CD14-positive monocyte (primary cell): Measurements from ENCODE around the gene COG2. TPM values are rescaled to one million over a fixed set of nuclear protein-coding genes. Genes with fewer than 3 reads are reported as not detected.
"Not testable (repeated sequence)": the region's sequence is repeated elsewhere in the genome, so short reads cannot be mapped to it uniquely, and the experiment has no call there.

Experiments
- DNase-seq, 3 donors: peaks; one replicate each; pipeline ENCODE4 v3.0.0-alpha.2; 2011 to 2022
- H2AFZ ChIP-seq: 2 replicates; pipeline ENCODE4 v1.6.0; 2012; ENCODE audit warnings: mild to moderate bottlenecking, low read depth, low read length, inconsistent platforms; ENCODE audit not compliant: insufficient read depth, poor library complexity, severe bottlenecking
- H3K27ac ChIP-seq, 2 donors: 1 replicate in 1 of 2; 2 replicates in 1 of 2; pipeline ENCODE4 v1.5.1; 2012 to 2013; ENCODE audit warnings: low read length in 2 of 2, control low read depth in 1 of 2, inconsistent platforms in 1 of 2, low read depth in 1 of 2, mild to moderate bottlenecking in 1 of 2
- H3K27me3 ChIP-seq, 2 donors: one replicate each; pipeline versions ENCODE4 v1.6.0 to v1.6.1; 2011 to 2013; ENCODE audit warnings: low read length in 2 of 2; ENCODE audit not compliant: control insufficient read depth in 2 of 2, insufficient read depth in 2 of 2
- H3K36me3 ChIP-seq, 2 donors: replicated peaks in 1 of 2; 1 replicate in 1 of 2; 2 replicates in 1 of 2; pipeline versions ENCODE4 v1.5.1 to v1.6.1; 2012 to 2013; ENCODE audit warnings: low read length in 2 of 2, control low read depth in 1 of 2, inconsistent platforms in 1 of 2, mild to moderate bottlenecking in 1 of 2; ENCODE audit not compliant: insufficient read depth in 2 of 2, control insufficient read depth in 1 of 2
- H3K4me1 ChIP-seq, 2 donors: 1 replicate in 1 of 2; 2 replicates in 1 of 2; pipeline versions ENCODE4 v1.5.1 to v1.6.1; 2012 to 2013; ENCODE audit warnings: low read length in 2 of 2, control low read depth in 1 of 2, inconsistent platforms in 1 of 2, mild to moderate bottlenecking in 1 of 2, moderate library complexity in 1 of 2; ENCODE audit not compliant: insufficient read depth in 2 of 2, control insufficient read depth in 1 of 2
- H3K4me2 ChIP-seq: replicated peaks from 2 replicates; pipeline ENCODE3; 2012; ENCODE audit warnings: low read length, moderate library complexity, mild to moderate bottlenecking; ENCODE audit not compliant: poor library complexity, severe bottlenecking; ENCODE audit errors: extremely low read depth
- H3K4me3 ChIP-seq, 3 experiments: fragments of 200-600 bp in 1 of 3; sonication (generic) in 1 of 3; replicated peaks in 1 of 3; 1 replicate in 2 of 3; 2 replicates in 1 of 3; pipeline ENCODE4 v1.5.1; 2011 to 2013; ENCODE audit warnings: low read length in 3 of 3, mild to moderate bottlenecking in 3 of 3, control low read depth in 2 of 3, low read depth in 2 of 3, inconsistent platforms in 1 of 3, moderate library complexity in 1 of 3
- H3K79me2 ChIP-seq: 2 replicates; pipeline ENCODE4 v1.6.0; 2012; ENCODE audit warnings: mild to moderate bottlenecking, control low read depth, inconsistent platforms, low read length, moderate library complexity; ENCODE audit not compliant: insufficient read depth
- H3K9ac ChIP-seq: 2 replicates; pipeline ENCODE4 v1.6.0; 2017; ENCODE audit warnings: low read length, mild to moderate bottlenecking; ENCODE audit not compliant: insufficient read depth, poor library complexity, severe bottlenecking
- H3K9me3 ChIP-seq, 2 donors: replicated peaks in 1 of 2; 1 replicate in 1 of 2; 2 replicates in 1 of 2; pipeline versions ENCODE4 v1.5.1 to v1.6.1; 2012 to 2013; ENCODE audit warnings: low read length in 2 of 2, control low read depth in 1 of 2; ENCODE audit not compliant: control insufficient read depth in 1 of 2, insufficient read depth in 1 of 2
- H4K20me1 ChIP-seq: 2 replicates; pipeline ENCODE4 v1.6.0; 2012; ENCODE audit warnings: mild to moderate bottlenecking, low read length, control low read depth, moderate library complexity; ENCODE audit not compliant: insufficient read depth
- H3K27ac Mint-ChIP-seq, 7 donors: one replicate each; pipeline ENCODE4 v1.8.0; 2020; ENCODE audit warnings: mild to moderate bottlenecking in 7 of 7, mixed read lengths in 7 of 7, moderate library complexity in 6 of 7, inconsistent platforms in 2 of 7
- H3K27me3 Mint-ChIP-seq, 3 donors: one replicate each; pipeline ENCODE4 v1.8.0; 2021 to 2022; ENCODE audit warnings: low read depth in 3 of 3, mild to moderate bottlenecking in 3 of 3, mixed read lengths in 3 of 3, moderate library complexity in 3 of 3, inconsistent platforms in 1 of 3
- H3K36me3 Mint-ChIP-seq, 2 donors: one replicate each; pipeline ENCODE4 v1.8.0; 2020; ENCODE audit warnings: mixed read lengths in 2 of 2, inconsistent platforms in 1 of 2, mild to moderate bottlenecking in 1 of 2
- H3K4me1 Mint-ChIP-seq: one replicate; pipeline ENCODE4 v1.8.0; 2020; ENCODE audit warnings: mild to moderate bottlenecking, mixed read lengths
- H3K4me3 Mint-ChIP-seq, 2 donors: one replicate each; pipeline ENCODE4 v1.8.0; 2020; ENCODE audit warnings: mild to moderate bottlenecking in 2 of 2, mixed read lengths in 2 of 2, moderate library complexity in 1 of 2
- H3K9me3 Mint-ChIP-seq, 7 donors: one replicate each; pipeline ENCODE4 v1.8.0; 2020 to 2022; ENCODE audit warnings: mixed read lengths in 7 of 7, mild to moderate bottlenecking in 6 of 7, moderate library complexity in 6 of 7, inconsistent platforms in 2 of 7
- CTCF ChIP-seq: fragments of 200-600 bp; IDR thresholded peaks from one replicate; pipeline ENCODE4 v1.8.0; 2022; ENCODE audit warnings: antibody characterized with exemption, mild to moderate bottlenecking
- WGBS: methylation state at CpG from one replicate; pipeline ENCODE4 v1.1.5; 2013; ENCODE audit warnings: missing lambda C conversion rate; ENCODE audit not compliant: insufficient coverage; 5-methylcytosine and 5-hydroxymethylcytosine counted together
- intact Hi-C, 2 donors: fragments of 100-400 bp; cut with micrococcal nuclease; formaldehyde crosslinking; loops; one replicate each; pipeline versions ENCODE4 v1.15.0 to v1.15.1; 2023
- polyA plus RNA-seq, 3 donors: library from polyadenylated mRNA; depleted of rRNA in 1 of 3; unstranded in 2 of 3; stranded (reverse) in 1 of 3; fragments of 300-500 nt in 2 of 3; fragments of >200 nt in 1 of 3; fragmentation: Illumina TruSeq in 2 of 3; gene quantifications; 1 replicate in 2 of 3; 2 replicates in 1 of 3; pipeline ENCODE4 v1.2.3, GENCODE V29; 2012 to 2021

COG2 gene
- polyA plus RNA-seq, 3 donors: 16.7 to 30.4 (median 24.7) TPM

GRCh38 chr1:230713915-230714764, 71.9 kb downstream of the COG2 start, which contains the start of gene AGT:
AGT (minus strand) TSS chr1:230714122; CDS start chr1:230710823, 3,299 bp downstream.
- Histone ChIP-seq H3K4me1 (no peaks in the 10 kb centered on the region), H2AFZ (peak within 1 kb of the TSS; percentile 2), H3K9ac (no peak within 1 kb of the TSS), H3K79me2 (no peaks in the 10 kb centered on the region), H3K36me3 (no peaks in the 10 kb centered on the region), H4K20me1 (no peaks in the 10 kb centered on the region), H3K9me3 (peaks cover 0 to 4% of the 10 kb centered on the region in 2 donors), H3K27me3 (no peaks in the 10 kb centered on the region), H3K4me3 (no peak within 1 kb of the TSS), H3K27ac (no peak within 1 kb of the TSS), H3K4me2 (no peak within 1 kb of the TSS)
- intact Hi-C loops: no loop called here
- H3K27ac Mint-ChIP-seq: peak within 1 kb of the TSS in 1 of 7 donors; percentile 3
- TF ChIP-seq CTCF: no peak
- H3K27me3 Mint-ChIP-seq: peaks cover 4 to 7% (median 7%) of the 10 kb centered on the region in 3 donors
- WGBS: 42% methylated on average over 16 of the region's 24 CpGs
- peaks cover 6% of the 10 kb centered on the region for H3K4me1 Mint-ChIP-seq
- no peaks in the 10 kb centered on the region for H3K36me3 Mint-ChIP-seq
- no peak for DNase-seq
- peak within 1 kb of the TSS in 1 of 2 donors; percentile 7 for H3K4me3 Mint-ChIP-seq
- peaks cover 2 to 9% (median 6%) of the 10 kb centered on the region in 7 donors for H3K9me3 Mint-ChIP-seq

- Histone ChIP-seq H3K79me2 (no peaks in the 10 kb centered on the region), H3K9ac (no peak overlapping the region), H3K4me2 (no peak overlapping the region), H3K27me3 (no peaks in the 10 kb centered on the region), H3K27ac (no peak overlapping the region), H3K4me1 (no peaks in the 10 kb centered on the region), H4K20me1 (no peaks in the 10 kb centered on the region), H3K9me3 (peaks cover 0 to 4% of the 10 kb centered on the region in 2 donors), H3K4me3 (no peak overlapping the region), H2AFZ (no peak overlapping the region), H3K36me3 (no peaks in the 10 kb centered on the region)
- intact Hi-C loops: no loop called here
- Mint-ChIP-seq H3K27ac (no peak overlapping the region), H3K9me3 (peaks cover 2 to 9% (median 7%) of the 10 kb centered on the region in 7 donors), H3K27me3 (peaks cover 6 to 9% (median 7%) of the 10 kb centered on the region in 3 donors), H3K4me3 (no peak overlapping the region), H3K4me1 (peaks cover 6% of the 10 kb centered on the region), H3K36me3 (no peaks in the 10 kb centered on the region)
- 67% methylated on average over 1 of the region's 3 CpGs for WGBS
- no peak for DNase-seq
- no peak for TF ChIP-seq CTCF
Measured at GRCh38 chr1:230715510-230715909, 73.2 kb downstream of the COG2 start.

GRCh38 chr1:230716453-230716852, 74.2 kb downstream of the COG2 start:
- H3K27me3 ChIP-seq, H3K4me3 Mint-ChIP-seq, H3K79me2 ChIP-seq, H3K4me2 ChIP-seq, H3K4me1 ChIP-seq, H3K9ac ChIP-seq, H4K20me1 ChIP-seq, H3K36me3 ChIP-seq, H3K4me1 Mint-ChIP-seq, H2AFZ ChIP-seq, H3K27ac ChIP-seq, H3K27me3 Mint-ChIP-seq, H3K9me3 ChIP-seq, intact Hi-C loops, H3K4me3 ChIP-seq, H3K27ac Mint-ChIP-seq, DNase-seq, H3K36me3 Mint-ChIP-seq: not testable (repeated sequence)
- WGBS: 94% methylated on average over 2 of the region's 3 CpGs
- peaks cover 2 to 12% (median 7%) of the 10 kb centered on the region in 7 donors for H3K9me3 Mint-ChIP-seq
